ENCODE data around the gene STK39.

DNA sequence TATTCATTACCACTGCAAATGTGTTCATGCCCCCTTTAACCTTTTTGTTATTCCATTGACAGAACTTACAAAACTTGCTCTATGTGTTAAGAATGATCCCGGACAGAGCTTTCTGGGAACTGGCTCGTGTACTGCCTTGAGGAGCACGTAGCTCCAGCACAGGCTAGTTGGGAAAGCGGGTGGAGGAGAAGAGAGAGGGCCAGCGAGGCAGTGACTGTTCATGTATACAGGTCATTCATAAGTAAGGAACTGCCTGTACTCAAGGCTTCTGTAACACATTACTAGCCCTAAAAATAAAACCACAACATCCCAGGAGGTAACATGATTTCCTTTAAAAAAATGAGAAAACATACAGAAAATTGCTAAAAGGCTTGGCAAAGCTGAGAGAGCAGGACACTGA lies 109.0 kb downstream of the STK39 start:
- no peak for TF ChIP-seq CTCF (optimal IDR thresholded peaks at IDR 0.05 in 1 of 3, IDR thresholded peaks at IDR 0.05 in 1 of 3, conservative IDR thresholded peaks at IDR 0.05 in 1 of 3; ENCODE audit: extremely low read depth in 1 of 3, insufficient read depth in 2 of 3, low read length in 3 of 3)
- TF ChIP-seq EZH2 (IDR thresholded peaks at IDR 0.05; ENCODE audit: low read length) = no peak
